HG02610 (cell line): Measurements from ENCODE around the gene CCNL1.
"Not testable (repeated sequence)": the region's sequence is repeated elsewhere in the genome, so short reads cannot be mapped to it uniquely, and the experiment has no call there.

Experiments
- ATAC-seq: cut with Tn5 transposase; IDR thresholded peaks from one replicate; pipeline ENCODE4 v1.9.1; 2021; ENCODE audit warnings: mild to moderate bottlenecking, moderate library complexity; ENCODE audit not compliant: unreplicated experiment

The CCNL1 gene

GRCh38 chr3:157159762-157160657, at the start of gene CCNL1:
CCNL1 (minus strand) TSS chr3:157160147; CDS start chr3:157160094, 53 bp downstream.
- peak; percentile 80 for ATAC-seq

- ATAC-seq: no peak
Measured at GRCh38 chr3:157204880-157205279, 44.9 kb upstream of the CCNL1 start.

- ATAC-seq: no peak
Measured at GRCh38 chr3:157204431-157204830, 44.5 kb upstream of the CCNL1 start.

- peak; percentile 79 for ATAC-seq
Measured at GRCh38 chr3:157201648-157202278, 41.8 kb upstream of the CCNL1 start.

- no peak for ATAC-seq
Measured at GRCh38 chr3:157199841-157200240, 39.9 kb upstream of the CCNL1 start.

- no peak for ATAC-seq
Measured at GRCh38 chr3:157195965-157196364, 36.0 kb upstream of the CCNL1 start.

GRCh38 chr3:157191149-157191548, 31.2 kb upstream of the CCNL1 start:
- not testable (repeated sequence) for ATAC-seq

GRCh38 chr3:157190380-157190872, 30.5 kb upstream of the CCNL1 start:
- ATAC-seq: no peak

GRCh38 chr3:157188391-157188790, 28.4 kb upstream of the CCNL1 start:
- no peak for ATAC-seq

GRCh38 chr3:157182879-157183278, 22.9 kb upstream of the CCNL1 start:
- no peak for ATAC-seq

- ATAC-seq: no peak
Measured at GRCh38 chr3:157180262-157180661, 20.3 kb upstream of the CCNL1 start.

GRCh38 chr3:157179365-157179803, 19.4 kb upstream of the CCNL1 start:
- ATAC-seq: no peak

- not testable (repeated sequence) for ATAC-seq
Measured at GRCh38 chr3:157178503-157179364, 18.8 kb upstream of the CCNL1 start.

GRCh38 chr3:157177801-157178453, 18.0 kb upstream of the CCNL1 start:
- ATAC-seq: not testable (repeated sequence)

- ATAC-seq: no peak
Measured at GRCh38 chr3:157176934-157177333, 17.0 kb upstream of the CCNL1 start.

- no peak for ATAC-seq
Measured at GRCh38 chr3:157175691-157176507, 16.0 kb upstream of the CCNL1 start.

- peak; percentile 95 for ATAC-seq
Measured at GRCh38 chr3:157174649-157175498, 14.9 kb upstream of the CCNL1 start.

- peak; percentile 2 for ATAC-seq
Measured at GRCh38 chr3:157174290-157174648, 14.3 kb upstream of the CCNL1 start.

GRCh38 chr3:157173343-157173742, 13.4 kb upstream of the CCNL1 start:
- not testable (repeated sequence) for ATAC-seq
